ENCODE data around the gene MAP3K1. TPM values are rescaled to one million over a fixed set of nuclear protein-coding genes. Genes with fewer than 3 reads are reported as not detected.

Gene MAP3K1
- total RNA-seq, 4 donors from 2014 or later, result 22.8 to 35.9 (median 29.9) TPM

DNA sequence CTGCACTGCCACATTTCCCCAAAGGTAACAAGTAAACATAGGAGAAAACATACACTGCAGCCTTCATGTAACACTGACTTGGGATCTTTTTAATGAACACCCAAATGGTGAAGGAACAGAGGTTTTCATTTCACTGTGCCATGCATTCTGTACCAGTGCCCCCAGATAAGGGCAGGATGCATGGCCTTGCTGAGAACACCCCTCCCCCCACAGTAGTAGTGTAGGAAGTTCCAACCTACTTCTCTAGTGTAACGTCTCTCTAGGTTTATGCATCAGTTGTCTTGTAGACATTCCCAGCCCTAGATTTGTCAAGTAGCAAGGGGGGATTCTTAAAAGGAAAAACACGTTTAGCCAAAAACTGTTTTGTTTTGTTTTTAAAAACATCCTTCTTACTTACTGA, 29.9 kb downstream of the MAP3K1 start:
- peaks cover 0 to 3% (median 0%) of the 10 kb centered on the region in 3 donors for H3K36me3 ChIP-seq
- TF ChIP-seq, protein P1, sequence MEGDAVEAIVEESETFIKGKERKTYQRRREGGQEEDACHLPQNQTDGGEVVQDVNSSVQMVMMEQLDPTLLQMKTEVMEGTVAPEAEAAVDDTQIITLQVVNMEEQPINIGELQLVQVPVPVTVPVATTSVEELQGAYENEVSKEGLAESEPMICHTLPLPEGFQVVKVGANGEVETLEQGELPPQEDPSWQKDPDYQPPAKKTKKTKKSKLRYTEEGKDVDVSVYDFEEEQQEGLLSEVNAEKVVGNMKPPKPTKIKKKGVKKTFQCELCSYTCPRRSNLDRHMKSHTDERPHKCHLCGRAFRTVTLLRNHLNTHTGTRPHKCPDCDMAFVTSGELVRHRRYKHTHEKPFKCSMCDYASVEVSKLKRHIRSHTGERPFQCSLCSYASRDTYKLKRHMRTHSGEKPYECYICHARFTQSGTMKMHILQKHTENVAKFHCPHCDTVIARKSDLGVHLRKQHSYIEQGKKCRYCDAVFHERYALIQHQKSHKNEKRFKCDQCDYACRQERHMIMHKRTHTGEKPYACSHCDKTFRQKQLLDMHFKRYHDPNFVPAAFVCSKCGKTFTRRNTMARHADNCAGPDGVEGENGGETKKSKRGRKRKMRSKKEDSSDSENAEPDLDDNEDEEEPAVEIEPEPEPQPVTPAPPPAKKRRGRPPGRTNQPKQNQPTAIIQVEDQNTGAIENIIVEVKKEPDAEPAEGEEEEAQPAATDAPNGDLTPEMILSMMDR (IDR thresholded peaks at IDR 0.05), result no peak
- TF ChIP-seq POLR2A (IDR thresholded peaks at IDR 0.05), result no peak
- intact Hi-C loops (cut with DNase I), result no loop called here
- 52 to 68% methylated on average over 2 of the region's 2 CpGs for WGBS, 2 donors
- H3K9me3 ChIP-seq, result no peaks in the 10 kb centered on the region
- no peak overlapping the region for H3K27ac ChIP-seq
- DNase-seq, result no peak
- H3K27me3 ChIP-seq, result no peaks in the 10 kb centered on the region
- H3K4me3 ChIP-seq, result no peak overlapping the region
- H3K4me1 ChIP-seq, result peaks cover 16 to 96% (median 33%) of the 10 kb centered on the region in 3 donors

DNA sequence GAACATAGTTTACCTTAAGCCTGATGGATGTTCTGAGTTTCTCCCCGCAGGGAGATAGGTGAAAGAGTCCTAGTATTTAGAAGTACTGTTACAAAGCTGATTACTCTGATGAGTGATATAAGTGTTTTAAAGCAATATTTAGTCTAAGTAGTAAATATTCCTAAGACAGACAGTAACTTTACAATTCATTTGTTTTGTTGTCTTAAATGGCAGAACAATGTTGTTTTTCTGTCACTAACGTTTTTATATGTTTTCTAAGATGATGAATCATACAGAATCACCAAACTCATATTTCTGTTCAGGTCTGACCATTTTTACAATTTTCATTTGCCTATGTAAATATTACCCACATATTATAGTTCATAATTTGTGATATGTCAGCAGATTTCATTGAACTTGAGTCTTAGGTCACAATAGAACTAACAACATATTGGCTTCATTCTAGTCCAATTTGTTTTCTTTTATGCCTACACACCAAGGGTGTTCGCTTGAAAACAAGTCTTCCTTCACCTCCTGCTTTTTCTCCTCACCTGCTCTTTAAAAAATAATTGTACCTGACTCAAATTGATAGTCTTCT, 30.6 kb downstream of the MAP3K1 start:
- H3K4me1 ChIP-seq, result peaks cover 16 to 96% (median 34%) of the 10 kb centered on the region in 3 donors
- no peak overlapping the region for H3K27ac ChIP-seq
- no peak overlapping the region for H3K4me3 ChIP-seq
- peaks cover 0 to 3% (median 0%) of the 10 kb centered on the region in 3 donors for H3K36me3 ChIP-seq
- intact Hi-C loops (cut with DNase I), result no loop called here
- no peak for TF ChIP-seq POLR2A (IDR thresholded peaks at IDR 0.05)
- TF ChIP-seq, protein P1 (IDR thresholded peaks at IDR 0.05), result no peak
- no peaks in the 10 kb centered on the region for H3K9me3 ChIP-seq
- WGBS, 2 donors, result 36 to 37% methylated on average over 3 of the region's 3 CpGs
- no peaks in the 10 kb centered on the region for H3K27me3 ChIP-seq
- no peak for DNase-seq

DNA sequence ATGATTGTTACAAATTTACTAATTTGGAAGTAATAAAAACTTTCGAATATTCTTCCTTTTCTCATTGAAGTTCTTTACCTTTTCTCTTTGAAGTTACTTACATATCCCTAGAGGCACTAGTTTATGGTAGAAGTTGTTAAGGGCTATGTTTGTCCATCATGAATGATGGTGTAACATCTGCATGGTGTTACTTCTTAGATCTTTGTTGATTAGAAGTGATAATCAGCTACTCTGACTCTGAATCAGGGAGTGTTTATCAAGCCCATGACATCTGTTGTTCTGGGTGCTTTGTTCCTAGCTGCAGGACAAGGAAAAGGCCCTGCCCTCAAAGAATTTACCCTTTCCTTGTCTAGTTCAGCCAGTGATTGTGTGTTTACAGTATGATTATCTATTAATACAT, 32.9 kb downstream of the MAP3K1 start:
- intact Hi-C loops (cut with DNase I), result no loop called here
- Histone ChIP-seq H3K27me3 (no peaks in the 10 kb centered on the region), H3K4me3 (no peak overlapping the region), H3K9me3 (no peaks in the 10 kb centered on the region), H3K4me1 (peaks cover 22 to 94% (median 45%) of the 10 kb centered on the region in 3 donors), H3K27ac (peak overlapping the region in 1 of 4 donors; percentile 26), H3K36me3 (peaks cover 0 to under 1% (median 0%) of the 10 kb centered on the region in 3 donors)
- no peak for TF ChIP-seq POLR2A (IDR thresholded peaks at IDR 0.05)
- TF ChIP-seq, protein P1 (IDR thresholded peaks at IDR 0.05), result no peak
- 60 to 91% methylated on average over 1 of the region's 1 CpG for WGBS, 2 donors
- DNase-seq, result no peak

DNA sequence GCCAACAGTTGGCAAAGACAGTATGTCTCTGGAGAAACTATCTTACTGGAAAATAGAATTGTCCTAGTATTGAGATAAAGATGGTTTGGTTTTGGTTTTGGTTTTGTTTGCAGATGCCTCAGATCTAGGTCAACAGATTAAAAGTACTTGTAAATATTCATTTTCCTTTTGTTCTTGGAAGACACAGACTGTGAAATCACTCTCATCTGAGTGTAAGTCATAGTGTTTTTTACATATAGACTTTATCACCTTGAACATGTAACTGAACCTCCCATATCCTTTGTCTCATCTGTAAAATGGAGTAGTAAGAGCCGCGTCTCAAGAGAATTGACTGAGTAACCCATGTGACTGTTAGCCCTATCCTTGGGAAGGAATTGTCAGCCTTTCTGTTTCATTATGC, 34.3 kb downstream of the MAP3K1 start:
- WGBS, 2 donors, result 88 to 100% methylated on average over 2 of the region's 2 CpGs
- H3K4me1 ChIP-seq, result peaks cover 24 to 98% (median 50%) of the 10 kb centered on the region in 3 donors
- no peak for DNase-seq
- intact Hi-C loops (cut with DNase I), result no loop called here
- H3K4me3 ChIP-seq, result no peak overlapping the region
- no peaks in the 10 kb centered on the region for H3K36me3 ChIP-seq
- peak overlapping the region in 1 of 4 donors; percentile 34 for H3K27ac ChIP-seq
- TF ChIP-seq, protein P1 (IDR thresholded peaks at IDR 0.05), result no peak
- TF ChIP-seq POLR2A (IDR thresholded peaks at IDR 0.05), result no peak
- H3K27me3 ChIP-seq, result no peaks in the 10 kb centered on the region
- H3K9me3 ChIP-seq, result no peaks in the 10 kb centered on the region

DNA sequence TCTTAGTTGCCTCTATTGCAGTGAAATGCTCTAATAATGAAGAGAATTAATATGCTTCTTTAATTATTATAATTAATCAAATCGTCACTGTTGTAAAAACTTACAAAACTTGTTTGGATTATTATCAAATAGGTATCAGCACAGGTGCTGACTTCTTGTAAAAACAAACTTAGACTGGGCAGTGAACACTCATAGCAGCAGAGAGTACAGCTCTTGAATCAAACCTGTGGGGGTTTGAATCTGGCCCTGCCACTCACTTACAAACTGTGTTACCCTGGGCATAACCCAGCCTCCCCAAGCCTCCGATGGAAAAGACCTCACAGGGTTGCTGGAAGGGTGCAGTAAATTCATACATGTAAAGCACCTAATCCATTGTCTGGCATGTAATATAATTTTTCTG, 35.1 kb downstream of the MAP3K1 start:
- H3K36me3 ChIP-seq, result no peaks in the 10 kb centered on the region
- no peaks in the 10 kb centered on the region for H3K9me3 ChIP-seq
- intact Hi-C loops (cut with DNase I), result no loop called here
- TF ChIP-seq, protein P1 (IDR thresholded peaks at IDR 0.05), result no peak
- no peak for TF ChIP-seq POLR2A (IDR thresholded peaks at IDR 0.05)
- DNase-seq, result no peak
- 61 to 67% methylated on average over 2 of the region's 2 CpGs for WGBS, 2 donors
- no peak overlapping the region for H3K4me3 ChIP-seq
- no peaks in the 10 kb centered on the region for H3K27me3 ChIP-seq
- peaks cover 26 to 98% (median 51%) of the 10 kb centered on the region in 3 donors for H3K4me1 ChIP-seq
- H3K27ac ChIP-seq, result no peak overlapping the region

All from esophagus squamous epithelium (tissue), 5 donors.